ENCODE results near the gene KRT35.

DNA sequence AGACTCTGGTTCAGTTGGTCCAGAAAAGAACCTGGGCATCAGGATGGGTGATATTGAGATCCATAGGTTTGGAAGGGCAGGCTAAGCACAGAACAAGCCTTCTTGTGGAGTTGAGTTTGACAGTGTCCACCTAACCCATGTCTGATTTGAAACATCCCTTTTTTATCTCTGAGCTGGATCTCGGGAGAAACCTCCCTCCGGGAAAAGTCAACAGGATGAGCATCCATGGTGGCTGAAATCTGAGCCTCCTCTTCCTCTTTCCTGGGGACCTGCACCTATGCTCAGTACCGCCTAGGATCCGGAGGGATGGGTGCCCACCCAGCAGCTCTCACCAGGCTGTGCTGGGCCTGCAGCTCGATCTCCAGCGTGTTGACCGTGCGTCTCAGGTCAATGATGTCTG, 17.2 kb downstream of the KRT35 start:
- TF ChIP-seq CTCF (IDR thresholded peaks at IDR 0.05; ENCODE audit: insufficient read depth, low read depth, low read length) (no peak), EZH2 (IDR thresholded peaks at IDR 0.05; ENCODE audit: insufficient read depth, low read length) (no peak)

Data from astrocyte (in vitro differentiated cells and primary cell).